GM12872 (cell line): ENCODE data around the gene TFAP2E.

Experiments used
- TF ChIP-seq, protein P1 (sequence below): IDR thresholded peaks from 3 replicates; pipeline ENCODE4 v1.5.1; 2011; ENCODE audit warnings: low read depth, mild to moderate bottlenecking, low read length, moderate library complexity; ENCODE audit not compliant: insufficient read depth

The TFAP2E gene

DNA sequence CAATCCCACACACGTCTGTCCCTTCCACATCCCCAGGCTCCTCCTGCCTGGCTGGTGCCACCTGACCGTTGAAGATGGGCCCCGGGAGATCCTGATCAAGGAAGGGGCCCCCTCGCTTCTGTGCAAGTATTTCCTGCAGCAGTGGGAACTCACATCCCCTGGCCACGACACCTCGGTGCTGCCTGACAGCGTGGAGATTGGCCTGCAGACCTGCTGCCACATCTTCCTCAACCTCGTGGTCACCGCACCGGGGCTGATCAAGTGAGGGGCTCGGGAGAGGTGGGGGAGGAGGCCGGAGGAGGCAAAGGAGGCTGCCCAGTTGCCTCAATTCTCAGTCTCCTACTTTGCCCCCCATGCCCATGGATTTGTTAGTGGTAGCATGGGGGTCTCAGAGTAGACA is 9.9 kb upstream of the TFAP2E start:
- TF ChIP-seq, protein P1, sequence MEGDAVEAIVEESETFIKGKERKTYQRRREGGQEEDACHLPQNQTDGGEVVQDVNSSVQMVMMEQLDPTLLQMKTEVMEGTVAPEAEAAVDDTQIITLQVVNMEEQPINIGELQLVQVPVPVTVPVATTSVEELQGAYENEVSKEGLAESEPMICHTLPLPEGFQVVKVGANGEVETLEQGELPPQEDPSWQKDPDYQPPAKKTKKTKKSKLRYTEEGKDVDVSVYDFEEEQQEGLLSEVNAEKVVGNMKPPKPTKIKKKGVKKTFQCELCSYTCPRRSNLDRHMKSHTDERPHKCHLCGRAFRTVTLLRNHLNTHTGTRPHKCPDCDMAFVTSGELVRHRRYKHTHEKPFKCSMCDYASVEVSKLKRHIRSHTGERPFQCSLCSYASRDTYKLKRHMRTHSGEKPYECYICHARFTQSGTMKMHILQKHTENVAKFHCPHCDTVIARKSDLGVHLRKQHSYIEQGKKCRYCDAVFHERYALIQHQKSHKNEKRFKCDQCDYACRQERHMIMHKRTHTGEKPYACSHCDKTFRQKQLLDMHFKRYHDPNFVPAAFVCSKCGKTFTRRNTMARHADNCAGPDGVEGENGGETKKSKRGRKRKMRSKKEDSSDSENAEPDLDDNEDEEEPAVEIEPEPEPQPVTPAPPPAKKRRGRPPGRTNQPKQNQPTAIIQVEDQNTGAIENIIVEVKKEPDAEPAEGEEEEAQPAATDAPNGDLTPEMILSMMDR: no peak

DNA sequence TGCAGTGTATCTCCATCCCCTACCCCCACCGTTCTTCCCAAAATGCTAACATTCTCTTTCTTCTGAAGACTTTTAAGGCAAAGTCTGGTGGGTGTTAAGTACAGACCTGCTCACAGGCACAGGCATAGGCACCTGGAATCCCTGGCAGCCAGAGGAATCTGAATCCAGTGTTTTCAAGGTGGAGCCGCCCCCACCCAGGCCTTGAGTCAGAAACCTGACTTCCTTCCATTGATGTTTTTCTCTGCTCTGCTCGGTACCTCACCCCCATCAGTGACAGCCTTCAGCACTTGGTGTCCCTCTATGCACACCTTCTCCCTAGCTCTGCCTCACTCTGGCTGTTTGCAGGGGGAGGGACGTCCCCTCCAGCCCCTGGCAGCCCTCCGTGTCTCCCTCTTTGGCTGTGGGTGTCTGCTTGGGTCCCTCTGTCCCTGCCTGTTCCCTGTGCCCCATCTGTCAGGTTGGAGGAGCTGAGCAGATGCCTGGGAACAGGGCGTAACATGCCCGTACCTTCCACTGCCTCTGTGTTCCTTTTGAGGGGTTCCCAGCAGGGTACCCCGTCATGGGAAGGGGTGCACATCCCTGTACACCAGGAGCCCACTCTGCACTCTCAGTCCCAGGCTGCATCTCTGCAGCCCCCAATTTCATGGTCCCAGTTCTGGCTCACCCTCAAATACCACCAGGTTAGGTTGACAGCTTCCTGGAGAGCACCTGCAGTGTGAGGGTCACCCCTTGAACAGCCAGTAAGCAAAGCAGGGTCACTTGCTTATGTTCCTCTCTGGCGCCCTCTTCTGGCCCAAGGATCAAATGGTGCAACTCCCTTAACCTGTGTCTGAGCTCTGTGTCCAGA is 8.9 kb upstream of the TFAP2E start:
- TF ChIP-seq, protein P1: peak; percentile 91

DNA sequence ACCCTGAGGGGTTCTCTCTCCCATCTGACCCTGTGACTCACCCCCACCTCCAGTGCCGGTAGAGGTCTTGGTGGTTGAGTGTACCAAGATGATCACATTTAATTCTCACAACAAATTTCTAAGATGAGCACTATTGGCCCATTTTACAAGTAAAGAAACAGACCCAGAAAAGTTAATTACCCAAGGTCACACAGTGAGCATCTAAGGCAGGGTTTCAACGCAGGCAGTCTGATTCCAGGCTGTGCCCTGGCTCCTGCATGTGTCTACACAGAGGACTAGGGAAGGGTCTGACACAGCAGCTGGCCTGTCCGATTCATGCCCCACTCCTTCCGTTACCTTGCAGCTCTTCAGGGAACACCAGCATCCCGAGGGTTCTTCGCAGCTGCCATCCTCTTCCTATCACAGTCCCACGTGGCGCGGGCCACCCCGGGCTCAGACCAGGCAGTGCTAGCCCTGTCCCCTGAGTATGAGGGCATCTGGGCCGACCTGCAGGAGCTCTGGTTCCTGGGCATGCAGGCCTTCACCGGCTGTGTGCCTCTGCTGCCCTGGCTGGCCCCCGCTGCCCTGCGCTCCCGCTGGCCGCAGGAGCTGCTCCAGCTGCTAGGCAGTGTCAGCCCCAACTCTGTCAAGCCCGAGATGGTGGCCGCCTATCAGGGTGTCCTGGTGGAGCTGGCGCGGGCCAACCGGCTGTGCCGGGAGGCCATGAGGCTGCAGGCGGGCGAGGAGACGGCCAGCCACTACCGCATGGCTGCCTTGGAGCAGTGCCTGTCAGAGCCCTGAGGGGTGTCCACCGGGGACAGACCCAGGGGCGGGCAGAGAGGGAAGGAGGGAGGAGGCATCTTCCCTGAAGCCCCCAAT is 8.0 kb upstream of the TFAP2E start:
- TF ChIP-seq, protein P1: no peak

DNA sequence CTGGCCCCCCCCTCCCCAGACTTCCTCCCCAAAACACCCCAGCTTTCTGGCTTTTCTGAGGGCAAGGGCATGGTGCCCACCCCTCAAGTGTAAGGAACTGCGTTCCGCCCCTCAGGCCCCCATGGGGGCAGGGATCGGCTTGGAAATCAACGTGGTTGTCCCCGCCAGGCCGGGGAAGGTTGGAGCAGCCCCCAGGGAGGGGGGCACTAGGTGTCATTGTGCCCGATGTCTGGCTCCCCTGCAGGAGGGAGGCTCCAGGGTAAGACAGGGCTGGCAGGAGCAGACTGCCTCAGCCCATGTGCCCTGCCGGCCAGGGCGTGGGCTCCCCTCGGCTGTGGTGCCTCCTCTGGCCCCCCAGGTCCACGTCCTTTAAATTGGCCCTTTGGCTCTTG is 7.4 kb upstream of the TFAP2E start:
- TF ChIP-seq, protein P1: no peak

DNA sequence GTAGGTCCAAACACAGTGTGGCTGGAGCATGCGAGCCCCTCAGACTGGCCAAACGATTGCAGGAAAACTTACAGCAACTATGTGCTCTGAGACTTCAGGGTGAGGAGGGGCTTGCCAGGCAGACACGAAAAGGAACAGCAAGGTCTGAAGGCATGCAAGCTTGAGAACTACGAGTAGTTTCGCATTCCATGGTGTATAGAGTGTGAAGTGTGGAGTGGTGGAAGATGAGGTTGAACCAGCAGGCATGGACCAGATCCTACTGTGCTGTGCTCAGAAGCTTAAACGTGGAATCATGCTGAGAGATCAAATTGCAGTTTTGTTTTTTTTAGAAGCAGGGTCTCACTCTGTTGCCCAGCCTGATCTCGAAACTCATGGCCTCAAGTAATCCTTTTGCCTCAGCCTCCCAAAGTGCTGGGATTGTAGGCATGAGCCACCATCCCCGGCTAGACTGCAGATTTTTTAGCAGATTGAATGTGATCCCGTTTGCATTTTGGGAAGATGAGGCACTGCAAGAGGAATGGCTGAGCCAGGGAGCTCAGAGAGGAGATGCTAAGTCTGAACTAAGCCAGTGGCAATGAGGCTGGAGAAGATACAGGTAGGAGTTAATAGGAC is 5.1 kb upstream of the TFAP2E start:
- TF ChIP-seq, protein P1: no peak

DNA sequence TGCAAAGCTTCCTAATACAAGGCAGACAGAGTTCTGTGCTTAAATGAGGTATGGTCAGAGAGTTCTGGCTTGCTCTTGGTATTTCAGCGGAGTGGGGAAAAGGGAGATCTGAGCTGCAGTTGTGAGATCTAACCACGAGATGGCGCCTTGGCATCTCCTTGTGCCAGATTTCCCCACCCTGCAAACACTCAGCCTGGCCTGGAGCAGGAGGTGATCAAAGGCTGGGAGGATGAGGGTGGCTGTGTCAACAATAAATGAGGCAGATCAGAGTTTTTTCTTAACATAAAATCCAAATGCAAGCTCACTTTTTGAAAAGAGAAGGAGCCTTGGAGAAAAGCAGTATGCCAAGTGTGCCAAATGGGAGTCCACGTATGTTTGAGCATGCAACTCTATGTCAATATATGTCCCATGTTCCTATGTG is 4.1 kb upstream of the TFAP2E start:
- TF ChIP-seq, protein P1: peak; percentile 93

DNA sequence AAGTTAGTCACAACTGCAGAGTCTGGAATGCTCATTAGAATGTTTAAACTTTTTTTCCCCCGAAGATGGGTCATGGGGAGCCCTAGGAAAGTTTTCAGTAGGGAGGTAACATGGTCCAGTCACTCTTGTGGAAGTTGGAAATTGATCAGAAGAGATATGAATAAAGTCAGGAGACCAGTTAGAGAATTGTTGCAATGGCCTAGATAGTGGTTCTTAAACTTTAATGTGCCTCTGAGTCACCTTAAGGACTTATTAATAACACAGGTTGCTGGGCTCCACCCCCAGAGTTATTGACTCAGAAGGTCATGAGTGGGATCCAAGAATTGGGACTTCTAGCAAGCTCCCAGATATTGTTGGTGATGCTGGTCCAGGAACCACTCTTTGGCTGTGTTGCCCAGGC is 3.2 kb upstream of the TFAP2E start:
- TF ChIP-seq, protein P1: no peak
